IMR-90 (cell line): ENCODE results near the gene RFTN2. TPM values are rescaled to one million over a fixed set of nuclear protein-coding genes. Genes with fewer than 3 reads are reported as not detected.

Source experiments
- ATAC-seq: fragments of 200-7000 bp; cut with Tn5 transposase; 2 replicates; pipeline ENCODE4 v1.9.1; 2020; ENCODE audit warnings: low read depth, mild to moderate bottlenecking, moderate library complexity
- BruUV-seq: library from RNA; stranded (reverse); fragments of 400-500 nt; replicated peaks from 2 replicates; lab custom pipeline; 2021; lab: Mats Ljungman, UMichigan
- CTCF ChIA-PET: fragments of 300-600 bp; formaldehyde crosslinking; extraction: SDS; loops from one replicate; lab custom pipeline; 2021; ENCODE audit warnings: antibody characterized with exemption; lab: Yijun Ruan, JAX
- POLR2A ChIA-PET: fragments of 300-600 bp; sonication (Branson Sonifier 250); formaldehyde crosslinking; loops from one replicate; lab custom pipeline; 2022; ENCODE audit warnings: antibody characterized with exemption; ENCODE audit not compliant: unreplicated experiment; lab: Charles Lee
- DNase-seq: peaks from one replicate; pipeline ENCODE4 v3.0.0; 2013
- H2AFZ ChIP-seq: replicated peaks from 2 replicates; pipeline ENCODE3; 2013; ENCODE audit warnings: low read length, mild to moderate bottlenecking; ENCODE audit not compliant: poor library complexity
- H2AK5ac ChIP-seq: 2 replicates; pipeline ENCODE4 v1.6.1; 2013; ENCODE audit warnings: low read depth, low read length, inconsistent platforms
- H2AK9ac ChIP-seq: replicated peaks from 2 replicates; pipeline ENCODE3; 2013; ENCODE audit warnings: mild to moderate bottlenecking, low read depth, low read length, moderate library complexity; ENCODE audit not compliant: poor library complexity
- H2BK120ac ChIP-seq: 2 replicates; pipeline ENCODE4 v1.6.1; 2013; ENCODE audit warnings: low read depth, low read length, inconsistent platforms
- H2BK15ac ChIP-seq: 3 replicates; pipeline ENCODE4 v1.6.1; 2013; ENCODE audit warnings: low read depth, low read length, inconsistent platforms
- H2BK20ac ChIP-seq: 2 replicates; pipeline ENCODE4 v1.6.1; 2013; ENCODE audit warnings: low read depth, mild to moderate bottlenecking, inconsistent platforms, low read length, moderate library complexity
- H2BK5ac ChIP-seq: 2 replicates; pipeline ENCODE4 v1.6.1; 2013; ENCODE audit warnings: mild to moderate bottlenecking, low read depth, low read length, inconsistent platforms; ENCODE audit not compliant: poor library complexity, severe bottlenecking
- H3K14ac ChIP-seq: replicated peaks from 2 replicates; pipeline ENCODE4 v1.6.1; 2013; ENCODE audit warnings: low read depth, low read length, inconsistent platforms
- H3K18ac ChIP-seq: 2 replicates; pipeline ENCODE4 v1.6.1; 2013; ENCODE audit warnings: low read depth, low read length, control low read depth
- H3K23ac ChIP-seq: 2 replicates; pipeline ENCODE4 v1.6.1; 2013; ENCODE audit warnings: low read depth, low read length, inconsistent platforms
- H3K27ac ChIP-seq: 2 replicates; pipeline ENCODE4 v1.5.1; 2013; ENCODE audit warnings: mild to moderate bottlenecking, control low read depth, low read length; ENCODE audit not compliant: insufficient read depth
- H3K27me3 ChIP-seq: 2 replicates; pipeline ENCODE4 v1.6.1; 2013; ENCODE audit warnings: low read length; ENCODE audit not compliant: control insufficient read depth, insufficient read depth
- H3K36me3 ChIP-seq: 2 replicates; pipeline ENCODE4 v1.6.1; 2013; ENCODE audit warnings: low read length, mixed read lengths; ENCODE audit not compliant: control insufficient read depth, insufficient read depth
- H3K4ac ChIP-seq: 2 replicates; pipeline ENCODE4 v1.6.1; 2013; ENCODE audit warnings: low read depth, low read length, inconsistent platforms
- H3K4me1 ChIP-seq: 2 replicates; pipeline ENCODE4 v1.6.1; 2013; ENCODE audit warnings: low read length, mixed read lengths; ENCODE audit not compliant: control insufficient read depth, insufficient read depth
- H3K4me2 ChIP-seq: 2 replicates; pipeline ENCODE4 v1.6.1; 2013; ENCODE audit warnings: low read depth, mild to moderate bottlenecking, control low read depth, low read length, moderate library complexity
- H3K4me3 ChIP-seq: 2 replicates; pipeline ENCODE4 v1.5.1; 2013; ENCODE audit warnings: low read depth, mild to moderate bottlenecking, control low read depth, low read length, moderate library complexity; ENCODE audit not compliant: insufficient read depth
- H3K56ac ChIP-seq: 2 replicates; pipeline ENCODE4 v1.6.1; 2013; ENCODE audit warnings: low read length, inconsistent platforms; ENCODE audit not compliant: insufficient read depth; ENCODE audit errors: extremely low read depth
- H3K79me1 ChIP-seq, 2 experiments: 2 replicates each; pipeline ENCODE4 v1.6.1; 2013; ENCODE audit warnings: low read length in 2 of 2, inconsistent platforms in 1 of 2, low read depth in 1 of 2
- H3K9ac ChIP-seq: 2 replicates; pipeline ENCODE4 v1.6.1; 2013; ENCODE audit warnings: low read depth, low read length, control low read depth
- H3K9me1 ChIP-seq: 2 replicates; pipeline ENCODE4 v1.6.1; 2013; ENCODE audit warnings: low read length, inconsistent platforms; ENCODE audit not compliant: insufficient read depth
- H3K9me3 ChIP-seq: 2 replicates; pipeline ENCODE4 v1.6.1; 2013; ENCODE audit warnings: low read length; ENCODE audit not compliant: control insufficient read depth, insufficient read depth
- H4K20me1 ChIP-seq: 2 replicates; pipeline ENCODE4 v1.6.1; 2013; ENCODE audit warnings: low read length, inconsistent platforms; ENCODE audit not compliant: insufficient read depth
- H4K5ac ChIP-seq: 2 replicates; pipeline ENCODE4 v1.6.1; 2013; ENCODE audit warnings: mild to moderate bottlenecking, low read depth, low read length, control low read depth
- H4K8ac ChIP-seq, 2 experiments: 2 replicates each; pipeline ENCODE4 v1.6.1; 2013; ENCODE audit warnings: low read depth in 2 of 2, low read length in 2 of 2, control low read depth in 1 of 2, inconsistent platforms in 1 of 2
- H4K91ac ChIP-seq: 2 replicates; pipeline ENCODE4 v1.6.1; 2013; ENCODE audit warnings: low read depth, low read length, inconsistent platforms; ENCODE audit not compliant: insufficient read depth
- CEBPB ChIP-seq: IDR thresholded peaks from 2 replicates; pipeline ENCODE4 v1.6.1; 2012; ENCODE audit warnings: low read depth, low read length, improper control_type of control experiment
- FOS ChIP-seq: fragments of 150-350 bp; IDR thresholded peaks from 2 replicates; pipeline ENCODE4 v1.6.1; 2016; ENCODE audit warnings: low read depth, low read length
- MAFK ChIP-seq: IDR thresholded peaks from 2 replicates; pipeline ENCODE4 v1.6.1; 2012; ENCODE audit warnings: low read depth, low read length, improper control_type of control experiment
- MAZ ChIP-seq: IDR thresholded peaks from 2 replicates; pipeline ENCODE4 v1.6.1; 2012; ENCODE audit warnings: low read depth, mild to moderate bottlenecking, low read length, improper control_type of control experiment, moderate library complexity, borderline replicate concordance
- MXI1 ChIP-seq: IDR thresholded peaks from 2 replicates; pipeline ENCODE4 v1.6.1; 2012; ENCODE audit warnings: low read depth, mild to moderate bottlenecking, low read length, moderate library complexity, borderline replicate concordance
- NFE2L2 ChIP-seq: fragments of 150-350 bp; IDR thresholded peaks from 2 replicates; pipeline ENCODE4 v1.6.1; 2016; ENCODE audit warnings: low read depth, mild to moderate bottlenecking, low read length
- RCOR1 ChIP-seq: IDR thresholded peaks from 2 replicates; pipeline ENCODE4 v1.6.1; 2012; ENCODE audit warnings: mild to moderate bottlenecking, low read length, improper control_type of control experiment; ENCODE audit not compliant: insufficient replicate concordance
- RFX5 ChIP-seq: IDR thresholded peaks from 2 replicates; pipeline ENCODE4 v1.8.0; 2012; ENCODE audit warnings: low read depth, mild to moderate bottlenecking, low read length, moderate library complexity
- SMC3 ChIP-seq: fragments of 150-350 bp; IDR thresholded peaks from 2 replicates; pipeline ENCODE4 v1.6.1; 2016; ENCODE audit warnings: low read depth, mild to moderate bottlenecking, antibody characterized with exemption, low read length, moderate library complexity
- WGBS, 2 experiments: methylation state at CpG; one replicate each; pipeline versions ENCODE4 v1.1.5 to v1.1.7; 2013; ENCODE audit warnings: missing lambda C conversion rate in 2 of 2; ENCODE audit not compliant: insufficient read length in 1 of 2; ENCODE audit errors: extremely low coverage in 2 of 2; 5-methylcytosine and 5-hydroxymethylcytosine counted together
- dilution Hi-C: fragments of 300-500 bp; cut with HindIII; formaldehyde crosslinking; loops from one replicate; pipeline ENCODE4 v1.14.3; 2018; ENCODE audit warnings: low sequenced_read_pairs; ENCODE audit not compliant: unreplicated experiment
- in situ Hi-C: fragments of 300-500 bp; cut with MboI; formaldehyde crosslinking; loops from 3 replicates; pipeline ENCODE4 v1.14.3; 2019; ENCODE audit warnings: low sequenced_read_pairs, inconsistent platforms, mixed read lengths
- intact Hi-C: fragments of 100-400 bp; cut with micrococcal nuclease; formaldehyde crosslinking; loops from 2 replicates; pipeline ENCODE4 v1.10.0; 2022
- polyA plus RNA-seq, 3 experiments: library from polyadenylated mRNA; depleted of rRNA; stranded (reverse); fragments of >200 nt; gene quantifications; 2 replicates each; pipeline ENCODE4 v1.2.3, GENCODE V29; 2012; ENCODE audit warnings: low replicate concordance in 1 of 3
- total RNA-seq: library from RNA; depleted of rRNA; stranded (reverse); fragments of >200 nt; gene quantifications from 2 replicates; pipeline ENCODE4 v1.2.3, GENCODE V29; 2012
- TF ChIP-seq, protein P1 (sequence below): fragments of 150-350 bp; IDR thresholded peaks from 2 replicates; pipeline ENCODE4 v1.6.1; 2016; ENCODE audit warnings: low read depth, mild to moderate bottlenecking, low read length, moderate library complexity, borderline replicate concordance
- TF ChIP-seq, protein P2 (sequence below): fragments of 150-350 bp; IDR thresholded peaks from 2 replicates; pipeline ENCODE4 v1.6.1; 2017; ENCODE audit warnings: mild to moderate bottlenecking, antibody characterized with exemption, low read length, low read depth
- TF ChIP-seq, protein P3 (sequence below): conservative IDR thresholded peaks from 2 replicates; pipeline ENCODE4 v1.5.1; 2012; ENCODE audit warnings: mild to moderate bottlenecking, low read depth, low read length, improper control_type of control experiment

The RFTN2 gene
- total and polyA plus RNA-seq, 2 of the 4 experiments (the other 2 are of a cell fraction): 0.44 to 2.3 TPM

DNA sequence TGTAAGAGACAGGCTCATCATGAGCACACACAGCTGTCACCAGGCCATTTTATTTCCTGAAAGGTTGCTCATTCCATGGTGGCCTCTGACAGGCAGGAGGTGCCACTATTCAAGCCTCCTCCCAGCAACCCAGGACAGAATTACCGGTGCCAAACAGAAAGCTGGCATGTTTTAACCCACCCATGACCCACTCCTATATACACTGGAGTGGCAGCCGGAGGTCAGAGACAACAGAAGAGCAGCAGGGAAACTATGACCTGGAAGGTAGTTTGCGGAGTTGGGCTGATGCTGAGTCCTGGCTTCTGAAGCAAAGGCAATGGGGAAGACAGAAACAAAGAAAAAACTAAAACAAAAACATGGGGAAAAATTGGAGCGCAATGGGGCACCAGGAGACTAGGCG is 2.3 kb downstream of the RFTN2 start:
- ChIA-PET CTCF (interaction anchor here (0.6 kb wide), 1 partner anchor 213 kb away, joined by 3 read pairs; no protein-coding TSS in a partner anchor), POLR2A (no interaction called here)
- Histone ChIP-seq H3K36me3 (no peaks in the 10 kb centered on the region), H3K4ac (peak overlapping the region; percentile 36; the same call in 1 of the 2 replicates), H4K91ac (no peak overlapping the region), H3K4me2 (peak overlapping the region; percentile 9; the same call in 1 of the 2 replicates), H3K9ac (no peak overlapping the region), H4K20me1 (no peaks in the 10 kb centered on the region), H3K79me1 (peaks cover 0 to 11% of the 10 kb centered on the region in 2 experiments; a peak in 2 of 4 replicates), H3K56ac (no peak overlapping the region), H2AFZ (peak overlapping the region; percentile 76), H3K9me1 (peaks cover 14% of the 10 kb centered on the region), H2BK5ac (no peak overlapping the region), H3K4me1 (peaks cover 10% of the 10 kb centered on the region), H3K18ac (no peak overlapping the region), H2BK15ac (no peak overlapping the region), H3K14ac (0 out of 2 replicates have a peak overlapping the region, but pooled peaks have one; percentile 14), H2AK9ac (no peak overlapping the region), H3K4me3 (no peak overlapping the region; the same call in 1 of the 2 replicates), H4K8ac (no peak overlapping the region; a peak in 1 of 4 replicates), H3K9me3 (no peaks in the 10 kb centered on the region), H2BK120ac (no peak overlapping the region), H3K23ac (peak overlapping the region; percentile 7; the same call in 1 of the 2 replicates), H3K27me3 (no peaks in the 10 kb centered on the region), H2AK5ac (no peak overlapping the region), H2BK20ac (no peak overlapping the region), H4K5ac (no peak overlapping the region), H3K27ac (no peak overlapping the region)
- dilution Hi-C loops (no loop called here), intact Hi-C loops (loop anchor here (5.0 kb wide), 1 partner anchor 156 kb away; the partner anchor contains the start of gene MOB4), in situ Hi-C loops (no loop called here)
- BruUV-seq: no TSS peak
- DNase-seq (no peak), ATAC-seq (no peak)
- no CpG with 5 or more reads among the region's 5 CpGs for WGBS, 2 experiments
- TF ChIP-seq MXI1 (no peak), MAZ (no peak), RFX5 (no peak), FOS (no peak), NFE2L2 (no peak), RCOR1 (no peak), CEBPB (no peak), SMC3 (no peak), MAFK (no peak)
- TF ChIP-seq, protein P1, sequence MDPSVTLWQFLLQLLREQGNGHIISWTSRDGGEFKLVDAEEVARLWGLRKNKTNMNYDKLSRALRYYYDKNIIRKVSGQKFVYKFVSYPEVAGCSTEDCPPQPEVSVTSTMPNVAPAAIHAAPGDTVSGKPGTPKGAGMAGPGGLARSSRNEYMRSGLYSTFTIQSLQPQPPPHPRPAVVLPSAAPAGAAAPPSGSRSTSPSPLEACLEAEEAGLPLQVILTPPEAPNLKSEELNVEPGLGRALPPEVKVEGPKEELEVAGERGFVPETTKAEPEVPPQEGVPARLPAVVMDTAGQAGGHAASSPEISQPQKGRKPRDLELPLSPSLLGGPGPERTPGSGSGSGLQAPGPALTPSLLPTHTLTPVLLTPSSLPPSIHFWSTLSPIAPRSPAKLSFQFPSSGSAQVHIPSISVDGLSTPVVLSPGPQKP: no peak
- TF ChIP-seq, protein P2, sequence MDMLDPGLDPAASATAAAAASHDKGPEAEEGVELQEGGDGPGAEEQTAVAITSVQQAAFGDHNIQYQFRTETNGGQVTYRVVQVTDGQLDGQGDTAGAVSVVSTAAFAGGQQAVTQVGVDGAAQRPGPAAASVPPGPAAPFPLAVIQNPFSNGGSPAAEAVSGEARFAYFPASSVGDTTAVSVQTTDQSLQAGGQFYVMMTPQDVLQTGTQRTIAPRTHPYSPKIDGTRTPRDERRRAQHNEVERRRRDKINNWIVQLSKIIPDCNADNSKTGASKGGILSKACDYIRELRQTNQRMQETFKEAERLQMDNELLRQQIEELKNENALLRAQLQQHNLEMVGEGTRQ: no peak
- TF ChIP-seq, protein P3, sequence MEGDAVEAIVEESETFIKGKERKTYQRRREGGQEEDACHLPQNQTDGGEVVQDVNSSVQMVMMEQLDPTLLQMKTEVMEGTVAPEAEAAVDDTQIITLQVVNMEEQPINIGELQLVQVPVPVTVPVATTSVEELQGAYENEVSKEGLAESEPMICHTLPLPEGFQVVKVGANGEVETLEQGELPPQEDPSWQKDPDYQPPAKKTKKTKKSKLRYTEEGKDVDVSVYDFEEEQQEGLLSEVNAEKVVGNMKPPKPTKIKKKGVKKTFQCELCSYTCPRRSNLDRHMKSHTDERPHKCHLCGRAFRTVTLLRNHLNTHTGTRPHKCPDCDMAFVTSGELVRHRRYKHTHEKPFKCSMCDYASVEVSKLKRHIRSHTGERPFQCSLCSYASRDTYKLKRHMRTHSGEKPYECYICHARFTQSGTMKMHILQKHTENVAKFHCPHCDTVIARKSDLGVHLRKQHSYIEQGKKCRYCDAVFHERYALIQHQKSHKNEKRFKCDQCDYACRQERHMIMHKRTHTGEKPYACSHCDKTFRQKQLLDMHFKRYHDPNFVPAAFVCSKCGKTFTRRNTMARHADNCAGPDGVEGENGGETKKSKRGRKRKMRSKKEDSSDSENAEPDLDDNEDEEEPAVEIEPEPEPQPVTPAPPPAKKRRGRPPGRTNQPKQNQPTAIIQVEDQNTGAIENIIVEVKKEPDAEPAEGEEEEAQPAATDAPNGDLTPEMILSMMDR: no peak
